Measurements from ENCODE around the gene PRCP. TPM values are rescaled to one million over a fixed set of nuclear protein-coding genes. Genes with fewer than 3 reads are reported as not detected.

PRCP gene
- total and polyA plus RNA-seq, 2 donors (not counting 3 experiments of a cell fraction or from before 2014, with no cell fraction given), result 170 to 277 TPM

DNA sequence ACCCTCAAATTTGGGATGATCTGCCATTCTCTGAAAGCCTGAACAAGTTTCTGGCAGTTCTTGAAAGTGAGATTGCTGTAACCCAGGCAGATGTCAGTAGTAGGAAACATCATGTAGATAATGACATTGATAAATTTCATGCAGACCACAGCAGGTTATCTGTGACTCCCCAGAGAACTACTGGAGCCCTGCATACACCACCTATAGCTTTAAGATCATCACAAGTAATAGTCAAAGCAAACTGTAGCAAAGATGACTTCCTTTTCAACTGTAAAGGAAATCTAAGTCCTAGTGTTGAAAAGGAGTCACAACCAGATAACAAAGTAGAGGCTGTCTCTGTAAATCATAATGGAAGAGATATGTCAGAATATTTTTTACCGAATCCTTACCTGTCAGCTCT lies 32.3 kb upstream of the PRCP start:
- Histone ChIP-seq H3K27me3 (ENCODE audit: control insufficient read depth in 2 of 2, insufficient read depth in 2 of 2, low read length in 2 of 2) (no peaks in the 10 kb centered on the region), H3K36me3 (ENCODE audit: control insufficient read depth in 2 of 2, extremely low read depth in 1 of 2, insufficient read depth in 2 of 2, low read length in 2 of 2) (no peaks in the 10 kb centered on the region), H3K9ac (replicated peaks; ENCODE audit: extremely low read depth, insufficient read depth, low read length) (no peak overlapping the region), H3K4me1 (ENCODE audit: control insufficient read depth, extremely low read depth, insufficient read depth, low read length) (peaks cover 6% of the 10 kb centered on the region), H4K20me1 (replicated peaks; ENCODE audit: control insufficient read depth, extremely low read depth, insufficient read depth, low read length) (no peaks in the 10 kb centered on the region), H3K9me1 (replicated peaks; ENCODE audit: control insufficient read depth, extremely low read depth, insufficient read depth, low read length) (no peaks in the 10 kb centered on the region), H3K27ac (ENCODE audit: insufficient read depth, low read depth, low read length) (no peak overlapping the region), H3K4me3 (replicated peaks in 1 of 3; ENCODE audit: insufficient read depth in 1 of 3, low read depth in 1 of 3, low read length in 3 of 3) (no peak overlapping the region), H2AFZ (ENCODE audit: low read depth, low read length) (no peak overlapping the region), H3K4me2 (ENCODE audit: insufficient read depth, low read length) (no peak overlapping the region), H3K79me2 (ENCODE audit: control insufficient read depth, insufficient read depth, low read length) (no peaks in the 10 kb centered on the region), H3K9me3 (replicated peaks; ENCODE audit: control insufficient read depth, insufficient read depth, low read length) (no peaks in the 10 kb centered on the region)
- intact Hi-C loops (cut with micrococcal nuclease) (loop anchor here (5.0 kb wide), 1 partner anchor 45 kb away; no protein-coding TSS in a partner anchor), dilution Hi-C loops (cut with MboI; ENCODE audit: extremely low pct_ligation_motif_present, low sequenced_read_pairs) (no loop called here)
- DNase-seq (ENCODE audit: low read depth, low spot score), result no peak
- BruUV-seq (replicated peaks), result no TSS peak
- POLR2A ChIA-PET, result no interaction called here
- no peak for FAIRE-seq
- TF ChIP-seq CTCF (IDR thresholded peaks at IDR 0.05; ENCODE audit: extremely low read depth in 1 of 2, insufficient read depth in 1 of 2, low read depth in 1 of 2, low read length in 2 of 2) (no peak), POLR2AphosphoS5 (IDR thresholded peaks at IDR 0.05; ENCODE audit: insufficient read depth, low read depth, low read length) (no peak), EZH2 (IDR thresholded peaks at IDR 0.05; ENCODE audit: borderline replicate concordance, low read depth, low read length, severe bottlenecking) (no peak), FOS (IDR thresholded peaks at IDR 0.05; ENCODE audit: borderline replicate concordance, insufficient read depth, low read length) (no peak), MYC (IDR thresholded peaks at IDR 0.05; ENCODE audit: low read depth, low read length) (no peak), MAX (IDR thresholded peaks at IDR 0.05; ENCODE audit: insufficient read depth, insufficient read length) (no peak), GATA2 (IDR thresholded peaks at IDR 0.05; ENCODE audit: insufficient read depth, insufficient read length, low read depth, low read length) (no peak), POLR2A (IDR thresholded peaks at IDR 0.05; ENCODE audit: low read depth, low read length) (no peak), JUN (IDR thresholded peaks at IDR 0.05; ENCODE audit: borderline replicate concordance, insufficient read depth, insufficient read length, low read depth) (no peak)
- CTCF ChIA-PET, result interaction anchor here (1.4 to 1.9 kb wide), 2 partner anchors 9 to 65 kb away, joined by 4 to 7 read pairs; no protein-coding TSS in a partner anchor

Data from endothelial cell of umbilical vein (primary cell).